GM12875 (cell line): ENCODE results near the gene ADGRB2.

Experiments
- H3K4me3 ChIP-seq: one replicate; pipeline ENCODE4 v1.5.1; 2011; ENCODE audit warnings: low read depth, low read length, control low read depth
- TF ChIP-seq, protein P1 (sequence below): IDR thresholded peaks from 2 replicates; pipeline ENCODE4 v1.5.1; 2011; ENCODE audit warnings: low read depth, mild to moderate bottlenecking, control low read depth, inconsistent platforms, low read length, moderate library complexity, borderline replicate concordance; ENCODE audit not compliant: insufficient read depth

ADGRB2 gene

DNA sequence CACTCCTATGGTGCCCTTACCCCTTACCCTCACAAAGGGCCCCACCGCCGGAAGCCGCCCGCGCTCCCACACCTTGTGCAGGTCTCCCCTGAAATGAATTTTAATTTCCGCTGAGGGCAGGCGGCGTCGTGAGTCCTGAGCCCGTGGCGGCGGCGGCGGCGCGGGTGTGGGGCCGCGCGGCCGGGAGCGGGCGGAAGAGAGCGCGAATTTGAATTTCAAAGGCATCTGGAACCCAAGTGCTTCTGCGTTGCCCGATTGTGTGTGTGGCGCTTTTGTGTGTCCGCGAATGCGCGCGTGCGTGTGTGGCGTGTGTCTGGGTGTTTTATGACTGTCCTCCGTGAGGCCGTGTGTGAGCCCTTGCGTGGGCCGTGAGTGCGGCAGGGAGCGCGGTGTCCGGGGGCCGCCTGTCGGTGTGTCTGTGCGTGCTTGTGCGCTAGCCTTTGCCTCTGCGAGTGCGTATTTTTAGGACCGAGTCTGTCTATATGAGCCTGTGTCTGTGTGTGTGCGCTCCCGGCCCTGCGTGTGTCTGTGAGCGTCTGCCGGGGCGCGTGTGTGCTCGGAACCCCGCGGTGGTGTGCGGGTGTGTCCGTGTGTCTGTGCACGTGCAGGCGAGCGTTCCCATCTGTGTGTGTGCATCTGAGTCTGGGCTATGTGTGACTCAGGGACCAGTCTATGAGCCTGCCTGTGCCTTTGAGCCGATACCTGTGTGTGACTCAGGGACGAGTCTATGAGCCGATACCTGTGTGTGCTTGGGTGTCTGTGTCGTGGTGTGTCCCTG lies 7.9 kb upstream of the ADGRB2 start:
- TF ChIP-seq, protein P1, sequence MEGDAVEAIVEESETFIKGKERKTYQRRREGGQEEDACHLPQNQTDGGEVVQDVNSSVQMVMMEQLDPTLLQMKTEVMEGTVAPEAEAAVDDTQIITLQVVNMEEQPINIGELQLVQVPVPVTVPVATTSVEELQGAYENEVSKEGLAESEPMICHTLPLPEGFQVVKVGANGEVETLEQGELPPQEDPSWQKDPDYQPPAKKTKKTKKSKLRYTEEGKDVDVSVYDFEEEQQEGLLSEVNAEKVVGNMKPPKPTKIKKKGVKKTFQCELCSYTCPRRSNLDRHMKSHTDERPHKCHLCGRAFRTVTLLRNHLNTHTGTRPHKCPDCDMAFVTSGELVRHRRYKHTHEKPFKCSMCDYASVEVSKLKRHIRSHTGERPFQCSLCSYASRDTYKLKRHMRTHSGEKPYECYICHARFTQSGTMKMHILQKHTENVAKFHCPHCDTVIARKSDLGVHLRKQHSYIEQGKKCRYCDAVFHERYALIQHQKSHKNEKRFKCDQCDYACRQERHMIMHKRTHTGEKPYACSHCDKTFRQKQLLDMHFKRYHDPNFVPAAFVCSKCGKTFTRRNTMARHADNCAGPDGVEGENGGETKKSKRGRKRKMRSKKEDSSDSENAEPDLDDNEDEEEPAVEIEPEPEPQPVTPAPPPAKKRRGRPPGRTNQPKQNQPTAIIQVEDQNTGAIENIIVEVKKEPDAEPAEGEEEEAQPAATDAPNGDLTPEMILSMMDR, result no peak
- no peak overlapping the region for H3K4me3 ChIP-seq

DNA sequence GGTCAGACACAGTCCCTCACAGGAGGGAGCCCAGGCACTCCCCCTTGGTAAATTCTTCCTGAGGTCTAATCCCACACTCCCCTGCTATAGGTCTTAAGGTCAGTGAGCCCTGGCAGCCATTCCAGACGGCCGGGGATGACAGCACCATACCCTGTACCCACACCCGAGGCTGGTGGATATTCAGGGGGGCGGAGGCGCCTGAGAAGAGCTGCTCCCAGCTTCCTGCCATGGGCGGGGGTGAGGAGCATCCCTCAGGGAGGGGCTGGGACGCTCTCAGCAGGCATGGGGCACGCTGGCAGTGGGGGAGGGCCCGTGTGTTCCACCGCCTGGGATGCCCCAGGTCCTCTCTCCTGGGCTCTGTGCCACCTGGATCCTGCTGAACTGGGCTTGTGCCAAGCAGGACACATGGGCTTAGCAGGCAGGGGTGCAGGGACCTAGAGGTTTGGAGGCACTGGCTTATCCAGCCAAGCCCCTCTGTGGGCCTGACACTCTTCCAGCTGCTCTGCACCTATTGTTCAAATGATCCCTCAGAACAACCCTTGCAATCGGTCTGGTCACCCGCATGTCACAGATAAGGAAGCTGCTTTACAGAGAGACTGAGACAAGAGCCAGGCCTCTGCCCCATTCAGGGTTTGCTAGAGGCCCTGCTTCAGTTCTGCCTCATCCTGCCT lies 5.7 kb upstream of the ADGRB2 start:
- no peak overlapping the region for H3K4me3 ChIP-seq
- TF ChIP-seq, protein P1, result no peak

DNA sequence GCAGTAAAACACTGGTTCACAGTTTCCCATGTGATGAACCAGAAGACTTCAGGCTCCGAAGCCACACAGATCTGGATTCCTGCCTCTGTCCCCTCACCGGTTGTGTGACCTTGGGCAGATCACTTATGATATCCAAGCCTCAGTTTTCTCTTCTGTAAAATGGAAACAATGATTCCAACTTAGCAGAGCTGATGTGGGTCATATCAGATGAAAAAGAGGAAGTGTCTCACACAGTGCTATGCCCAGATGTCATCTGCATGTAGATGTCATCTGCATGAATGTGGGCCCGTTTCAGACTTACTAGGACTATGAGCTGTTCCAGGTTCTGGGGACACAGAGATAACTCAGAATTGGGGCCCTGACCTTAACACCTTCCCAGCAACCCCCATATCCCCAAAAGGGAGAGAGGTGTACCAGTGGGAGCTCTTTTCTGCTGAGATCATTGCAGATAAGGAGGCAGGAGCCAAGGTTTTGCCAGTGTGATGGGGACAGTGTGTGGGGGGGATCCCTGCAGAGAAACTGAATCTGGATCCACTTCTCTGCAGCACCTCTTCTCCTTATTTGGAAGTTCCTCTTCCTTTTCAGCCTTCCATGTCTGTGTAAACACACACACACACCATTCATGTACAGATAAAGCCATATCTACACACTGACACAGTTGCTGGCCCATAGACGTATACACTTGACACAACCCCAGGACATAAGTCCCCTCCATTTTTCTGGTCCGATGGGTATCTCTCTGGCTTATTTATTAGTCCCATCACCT lies 5.0 kb upstream of the ADGRB2 start:
- H3K4me3 ChIP-seq, result no peak overlapping the region
- TF ChIP-seq, protein P1, result no peak

DNA sequence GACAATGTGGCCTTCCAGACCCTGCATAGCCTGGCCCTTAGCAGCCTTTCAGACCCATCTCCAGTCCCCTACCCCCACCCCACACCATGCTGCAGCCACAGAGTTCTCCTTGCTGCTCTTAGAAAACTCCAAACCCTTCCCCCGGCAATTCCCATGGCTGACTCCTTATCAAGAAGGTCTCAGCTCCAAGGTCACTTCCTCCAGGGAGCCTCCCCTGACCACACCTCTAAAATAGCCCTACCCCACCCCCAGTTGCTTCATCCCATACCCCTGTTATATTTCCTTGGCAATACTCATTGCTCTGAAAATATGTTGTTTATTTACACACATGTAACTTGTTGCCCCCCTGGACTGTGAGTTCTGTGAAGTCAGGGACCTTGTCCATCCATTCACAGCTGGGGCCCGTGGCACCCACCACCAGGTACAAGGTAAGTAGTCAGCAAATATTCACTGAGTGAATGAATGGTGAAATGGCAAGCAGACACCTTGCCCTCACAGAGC lies 4.3 kb upstream of the ADGRB2 start:
- TF ChIP-seq, protein P1, result no peak
- H3K4me3 ChIP-seq, result no peak overlapping the region

DNA sequence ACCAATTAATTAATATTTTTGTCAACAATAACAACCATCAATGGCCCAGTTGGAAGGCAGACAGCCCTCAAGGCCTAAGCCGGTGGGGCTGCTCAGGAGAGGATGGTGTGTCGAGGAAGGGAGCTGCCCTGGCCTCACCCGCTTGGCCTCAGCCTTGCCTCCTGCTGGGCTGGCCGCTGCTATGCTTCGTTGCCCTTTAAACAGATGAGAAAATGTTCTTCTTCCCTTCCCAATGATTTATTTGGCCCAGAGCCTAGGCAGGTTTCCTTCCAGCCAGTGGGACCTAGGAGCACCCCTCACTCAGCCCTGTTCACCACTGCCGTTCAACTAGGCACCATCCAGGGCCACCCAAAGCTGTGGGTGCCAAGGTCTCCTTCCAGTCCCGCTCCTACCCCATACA lies 3.1 kb upstream of the ADGRB2 start:
- TF ChIP-seq, protein P1, result no peak
- no peak overlapping the region for H3K4me3 ChIP-seq

DNA sequence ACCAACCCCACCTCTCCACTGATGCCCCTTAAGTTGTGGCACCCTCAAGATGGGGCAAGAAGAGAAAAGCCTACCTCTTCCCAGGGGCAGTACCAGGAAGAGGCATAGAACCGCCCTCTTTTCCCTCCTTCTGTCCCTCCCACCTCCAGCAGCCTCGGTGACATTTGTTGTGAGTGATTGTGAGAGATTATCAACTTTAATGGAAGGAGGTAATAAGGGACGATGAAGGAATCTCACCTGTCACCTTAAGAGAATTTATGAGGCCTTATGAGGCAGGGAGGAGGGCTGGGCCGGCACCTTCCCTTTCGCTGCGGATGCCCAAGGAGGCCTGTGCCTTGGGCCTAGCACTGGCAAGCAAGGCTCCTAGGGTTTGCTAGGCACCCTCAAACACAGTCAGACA lies 1.4 kb upstream of the ADGRB2 start:
- H3K4me3 ChIP-seq, result no peak overlapping the region
- TF ChIP-seq, protein P1, result no peak
